Upper lobe of left lung (tissue), 6 donors: Measurements from ENCODE around the gene NIM1K. TPM values are rescaled to one million over a fixed set of nuclear protein-coding genes. Genes with fewer than 3 reads are reported as not detected.

ENCODE experiments used
- ATAC-seq, 2 donors: fragments of 200-7000 bp; cut with Tn5 transposase; one replicate each; pipeline ENCODE4 v1.9.1; 2022; ENCODE audit warnings: mild to moderate bottlenecking in 2 of 2, moderate library complexity in 2 of 2; ENCODE audit not compliant: low FRiP score in 2 of 2
- DNase-seq, 2 donors: peaks; one replicate each; pipeline ENCODE4 v3.0.0-alpha.2; 2019 to 2020
- H3K27ac ChIP-seq, 4 donors: fragments of 200-600 bp; sonication (generic); one replicate each; pipeline ENCODE4 v1.5.1; 2016 to 2019
- H3K27me3 ChIP-seq, 4 donors: fragments of 200-600 bp; sonication (generic); one replicate each; pipeline ENCODE4 v1.5.1; 2017 to 2019
- H3K36me3 ChIP-seq, 4 donors: fragments of 200-600 bp; sonication (generic); one replicate each; pipeline ENCODE4 v1.5.1; 2016 to 2019
- H3K4me1 ChIP-seq, 4 donors: fragments of 200-600 bp; sonication (generic); one replicate each; pipeline ENCODE4 v1.5.1; 2018 to 2019
- H3K4me3 ChIP-seq, 4 donors: fragments of 200-600 bp; sonication (generic); one replicate each; pipeline ENCODE4 v1.5.1; 2017 to 2019; ENCODE audit warnings: mild to moderate bottlenecking in 2 of 4, moderate library complexity in 1 of 4
- H3K9me3 ChIP-seq, 4 donors: fragments of 200-600 bp; sonication (generic); one replicate each; pipeline ENCODE4 v1.5.1; 2018 to 2019
- CTCF ChIP-seq, 6 experiments: fragments of 450-650 bp in 4 of 6; fragments of 200-600 bp in 2 of 6; sonication (generic) in 2 of 6; IDR thresholded peaks; one replicate each; pipeline ENCODE4 v1.5.1; 2016 to 2019; ENCODE audit warnings: antibody characterized with exemption in 6 of 6
- EP300 ChIP-seq, 4 donors: sonication (generic); formaldehyde crosslinking; IDR thresholded peaks; one replicate each; pipeline ENCODE4 v1.5.1; 2017; ENCODE audit warnings: antibody characterized with exemption in 4 of 4, control low read depth in 2 of 4
- POLR2A ChIP-seq, 4 donors: fragments of 450-650 bp; IDR thresholded peaks; one replicate each; pipeline ENCODE4 v1.5.1; 2016 to 2017; ENCODE audit warnings: antibody characterized with exemption in 4 of 4, mild to moderate bottlenecking in 2 of 4
- POLR2AphosphoS5 ChIP-seq, 2 donors: sonication (generic); formaldehyde crosslinking; IDR thresholded peaks; one replicate each; pipeline ENCODE4 v1.5.1; 2017; ENCODE audit warnings: antibody characterized with exemption in 2 of 2
- WGBS, 2 donors: methylation state at CpG; one replicate each; pipeline ENCODE4 v1.1.5; 2017 to 2018; 5-methylcytosine and 5-hydroxymethylcytosine counted together
- total RNA-seq, 6 donors: library from RNA; depleted of rRNA in 4 of 6; stranded (reverse); fragments of >200 nt in 4 of 6; gene quantifications; one replicate each; pipeline versions ENCODE4 v1.1.0 to v1.2.1, GENCODE V29; 2016 to 2021
- donor health status: DM: no; HTN: no; CAD: no; lungs with moderate emphysema.
- donor health status: DM: no; HTN: yes; CAD: no; lungs with severe emphysema.

NIM1K gene
- total RNA-seq, 6 donors from 2014 or later, result 1.8 to 29.3 (median 4.6) TPM

- no peak overlapping the region for H3K27ac ChIP-seq
- H3K4me3 ChIP-seq, result no peak overlapping the region
- WGBS, 2 donors, result 66 to 76% methylated on average over 2 of the region's 2 CpGs
- no peaks in the 10 kb centered on the region for H3K36me3 ChIP-seq
- peaks cover 0 to 6% (median 0%) of the 10 kb centered on the region in 4 donors for H3K4me1 ChIP-seq
- no peak for ATAC-seq
- H3K27me3 ChIP-seq, result no peaks in the 10 kb centered on the region
- no peak for DNase-seq
- H3K9me3 ChIP-seq, result no peaks in the 10 kb centered on the region
- TF ChIP-seq POLR2A (IDR thresholded peaks at IDR 0.05), result no peak
- TF ChIP-seq CTCF (IDR thresholded peaks at IDR 0.05), result no peak
- no peak for TF ChIP-seq POLR2AphosphoS5 (IDR thresholded peaks at IDR 0.05)
Observed at GRCh38 chr5:43216941-43217340, 24.9 kb downstream of the NIM1K start.

- WGBS, 2 donors, result 74 to 86% methylated on average over 1 of the region's 1 CpG
Observed at GRCh38 chr5:43219120-43219519, 27.1 kb downstream of the NIM1K start.

GRCh38 chr5:43221502-43221901, 29.5 kb downstream of the NIM1K start:
- Histone ChIP-seq H3K9me3 (no peaks in the 10 kb centered on the region), H3K4me3 (no peak overlapping the region), H3K4me1 (no peaks in the 10 kb centered on the region), H3K27me3 (no peaks in the 10 kb centered on the region), H3K27ac (no peak overlapping the region), H3K36me3 (no peaks in the 10 kb centered on the region)
- DNase-seq (no peak), ATAC-seq (no peak)
- WGBS, 2 donors, result 86 to 89% methylated on average over 5 of the region's 5 CpGs
- TF ChIP-seq CTCF (IDR thresholded peaks at IDR 0.05), result no peak
- no peak for TF ChIP-seq POLR2A (IDR thresholded peaks at IDR 0.05)
- TF ChIP-seq POLR2AphosphoS5 (IDR thresholded peaks at IDR 0.05), result no peak
- TF ChIP-seq EP300 (IDR thresholded peaks at IDR 0.05), result no peak

More at GRCh38 chr5:43219120-43219519, 27.1 kb downstream of the NIM1K start:
- Histone ChIP-seq H3K4me3 (no peak overlapping the region), H3K4me1 (peaks cover 0 to 6% (median 0%) of the 10 kb centered on the region in 4 donors), H3K36me3 (no peaks in the 10 kb centered on the region), H3K9me3 (no peaks in the 10 kb centered on the region), H3K27me3 (no peaks in the 10 kb centered on the region), H3K27ac (no peak overlapping the region)
- DNase-seq (no peak), ATAC-seq (no peak)
- TF ChIP-seq POLR2AphosphoS5 (IDR thresholded peaks at IDR 0.05), result no peak
- TF ChIP-seq CTCF (IDR thresholded peaks at IDR 0.05), result no peak
- TF ChIP-seq EP300 (IDR thresholded peaks at IDR 0.05), result no peak
- TF ChIP-seq POLR2A (IDR thresholded peaks at IDR 0.05), result no peak

- H3K27ac ChIP-seq, result no peak overlapping the region
Observed at GRCh38 chr5:43225649-43226245, 33.7 kb downstream of the NIM1K start.

More at GRCh38 chr5:43225649-43226245, 33.7 kb downstream of the NIM1K start:
- Histone ChIP-seq H3K27me3 (no peaks in the 10 kb centered on the region), H3K4me3 (no peak overlapping the region), H3K4me1 (no peaks in the 10 kb centered on the region), H3K36me3 (no peaks in the 10 kb centered on the region), H3K9me3 (no peaks in the 10 kb centered on the region)
- no peak for DNase-seq
- ATAC-seq, result no peak
- 62 to 63% methylated on average over 2 of the region's 2 CpGs for WGBS, 2 donors
- TF ChIP-seq POLR2AphosphoS5 (IDR thresholded peaks at IDR 0.05) (no peak), CTCF (IDR thresholded peaks at IDR 0.05) (no peak), POLR2A (IDR thresholded peaks at IDR 0.05) (no peak), EP300 (IDR thresholded peaks at IDR 0.05) (no peak)
